AG08396 (cell line): Measurements from ENCODE around the gene MYLK4.

Experiments used
- DNase-seq: peaks from one replicate; pipeline ENCODE4 v3.0.0; 2012; ENCODE audit warnings: low spot score, mixed read lengths

The MYLK4 gene

DNA sequence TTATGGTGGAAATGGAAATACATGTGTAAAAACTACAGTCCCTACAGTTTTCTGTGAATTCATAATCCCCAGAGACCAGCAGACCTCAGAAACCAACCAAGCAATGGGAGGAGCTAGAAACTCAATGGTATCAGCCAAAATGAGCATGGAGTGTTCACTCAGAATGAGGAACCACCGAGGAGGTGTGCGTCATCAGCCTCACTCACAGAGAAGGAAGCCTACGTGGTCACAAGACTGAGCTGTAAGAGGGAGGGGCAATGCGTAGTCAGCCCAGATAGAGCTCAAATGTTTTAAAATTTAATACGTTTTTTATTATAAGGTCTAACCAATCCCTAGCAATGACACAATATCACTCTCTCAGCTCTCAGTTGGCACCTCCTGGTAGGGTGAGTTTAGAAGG lies 17.4 kb downstream of the MYLK4 start:
- DNase-seq, result no peak

- no peak for DNase-seq
Measured at GRCh38 chr6:2732503-2733089, 18.1 kb downstream of the MYLK4 start.

DNA sequence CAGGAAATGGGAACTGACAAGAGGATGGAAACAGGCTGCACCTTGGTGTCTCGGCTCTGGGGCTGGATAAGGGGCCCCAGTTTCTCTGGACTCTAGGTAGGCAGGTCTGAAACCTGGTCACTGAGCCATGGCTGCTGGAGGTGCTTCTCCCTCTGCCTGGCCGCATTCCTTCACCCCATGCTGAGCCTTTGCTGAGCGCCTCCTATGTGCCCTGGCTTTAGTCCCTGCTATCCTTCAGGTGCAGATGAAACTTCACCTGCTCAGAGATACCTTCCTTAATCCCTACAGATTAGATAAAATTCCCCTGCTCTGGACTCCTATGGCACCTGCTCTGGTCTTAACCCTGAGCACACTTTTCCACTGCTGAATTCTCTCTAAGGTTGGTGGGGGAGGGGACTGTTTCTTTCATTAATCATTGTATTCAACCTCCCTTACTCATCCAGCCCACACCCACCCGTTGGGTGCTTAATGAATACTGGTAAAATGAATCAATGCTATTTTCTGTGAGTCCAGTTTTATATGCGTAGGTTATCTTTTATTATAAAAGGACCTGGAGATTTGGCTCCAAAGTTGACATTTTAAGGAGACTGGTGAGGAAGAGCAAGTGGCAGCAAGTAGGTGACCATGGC lies 19.3 kb downstream of the MYLK4 start:
- DNase-seq, result no peak

DNA sequence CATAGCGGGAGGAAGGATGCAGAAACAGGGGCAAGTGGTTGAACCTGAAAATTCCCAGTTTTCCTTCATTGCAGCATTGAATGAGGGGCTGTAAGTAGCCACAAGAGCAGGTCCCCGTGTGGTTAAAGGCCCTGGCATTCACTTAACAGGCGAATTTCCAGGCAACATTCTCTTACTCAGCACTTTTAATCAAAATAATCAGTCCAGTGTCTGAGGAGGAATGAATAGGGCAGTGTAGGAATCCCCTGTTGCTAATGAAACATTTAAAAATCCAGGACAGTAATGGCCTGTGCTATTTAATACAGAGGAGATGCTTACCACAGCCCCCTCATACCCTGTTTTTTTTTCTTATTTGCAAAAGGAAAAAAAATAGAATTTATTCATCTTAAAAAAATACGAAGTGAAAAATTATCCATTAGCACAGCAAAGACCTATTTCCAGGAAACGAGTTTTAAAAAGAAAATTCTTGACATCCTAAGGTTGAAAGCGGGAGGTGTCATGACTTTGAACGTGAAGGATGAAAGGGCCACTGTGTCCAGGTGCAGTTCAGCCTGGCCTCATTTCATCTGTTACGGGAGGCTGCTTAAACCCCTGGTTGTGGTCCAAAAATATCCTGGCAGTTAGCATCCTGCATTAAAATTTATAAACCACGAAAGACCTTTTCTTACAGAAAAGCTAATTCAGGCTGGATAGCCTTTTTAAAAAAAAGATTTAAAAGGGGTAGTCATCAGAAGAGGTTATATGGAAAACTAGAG lies 20.2 kb downstream of the MYLK4 start:
- DNase-seq, result no peak

GRCh38 chr6:2729921-2730320 lies 20.8 kb downstream of the MYLK4 start:
- DNase-seq, result no peak

- DNase-seq, result no peak
Measured at GRCh38 chr6:2725999-2726567, 24.6 kb downstream of the MYLK4 start.

DNA sequence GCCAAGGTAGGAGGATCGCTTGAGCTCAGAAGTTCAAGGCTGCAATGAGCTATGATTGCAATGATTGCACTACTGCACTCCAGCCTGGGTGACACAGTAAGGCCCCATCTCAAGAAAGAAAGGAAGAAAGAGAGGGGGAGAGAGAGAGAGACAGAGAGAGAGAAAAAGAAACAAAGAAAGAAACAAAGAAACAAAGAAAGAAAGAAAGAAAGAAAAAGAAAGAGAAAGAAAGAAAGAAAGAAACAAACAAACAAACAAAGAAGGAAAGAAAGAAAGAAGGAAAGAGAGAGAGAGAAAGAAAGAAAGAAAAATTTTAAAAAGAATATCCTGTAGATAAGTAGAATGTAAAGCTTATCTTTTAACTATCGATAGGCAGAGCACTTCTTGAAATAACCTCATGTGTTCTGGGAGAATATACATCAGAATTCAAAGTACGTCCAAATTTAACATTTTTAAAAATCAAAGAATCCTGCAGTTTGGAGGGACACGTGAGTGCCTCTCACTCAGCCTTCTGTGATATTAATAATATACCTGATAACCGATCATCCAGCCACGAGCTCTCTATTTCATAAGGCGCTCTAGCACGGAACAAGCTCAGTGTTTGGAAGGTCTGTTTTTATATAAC lies 25.2 kb downstream of the MYLK4 start:
- no peak for DNase-seq

DNA sequence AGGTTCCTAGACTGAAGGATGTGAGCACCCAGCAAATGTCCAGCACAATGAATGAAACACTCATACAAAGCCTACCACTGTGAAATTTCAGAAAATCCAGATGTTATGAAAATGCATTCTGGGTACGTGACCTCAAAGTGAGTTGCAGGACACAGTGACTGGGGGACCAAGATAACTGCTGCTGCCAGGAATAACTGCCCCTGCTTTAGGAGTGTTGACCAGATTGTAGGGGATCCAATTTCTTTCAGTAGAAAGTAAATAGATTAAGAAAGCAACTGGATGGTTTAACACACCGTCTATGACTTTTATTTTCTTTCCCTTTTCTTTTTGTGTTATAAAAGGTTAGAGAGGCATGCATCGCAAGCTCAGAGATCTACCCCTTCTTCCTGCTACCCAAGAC lies 29.5 kb downstream of the MYLK4 start:
- no peak for DNase-seq

DNA sequence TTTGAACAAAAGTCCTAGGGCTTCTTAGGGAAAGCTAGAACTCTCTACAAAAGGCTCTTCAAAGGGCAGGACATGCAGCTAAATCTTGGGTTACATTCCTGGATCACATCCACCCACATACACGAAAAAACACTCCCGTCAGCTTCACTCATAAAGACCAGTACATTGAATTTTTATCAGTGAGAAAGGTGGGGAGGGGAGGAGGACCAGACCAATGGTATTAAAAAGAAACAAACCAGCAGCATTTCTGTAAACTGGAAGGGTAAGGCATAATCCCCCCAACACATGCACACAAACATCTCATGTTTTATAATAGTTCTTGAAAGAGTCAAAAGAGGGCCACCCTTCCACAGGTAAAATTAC lies 31.6 kb downstream of the MYLK4 start:
- DNase-seq, result no peak

DNA sequence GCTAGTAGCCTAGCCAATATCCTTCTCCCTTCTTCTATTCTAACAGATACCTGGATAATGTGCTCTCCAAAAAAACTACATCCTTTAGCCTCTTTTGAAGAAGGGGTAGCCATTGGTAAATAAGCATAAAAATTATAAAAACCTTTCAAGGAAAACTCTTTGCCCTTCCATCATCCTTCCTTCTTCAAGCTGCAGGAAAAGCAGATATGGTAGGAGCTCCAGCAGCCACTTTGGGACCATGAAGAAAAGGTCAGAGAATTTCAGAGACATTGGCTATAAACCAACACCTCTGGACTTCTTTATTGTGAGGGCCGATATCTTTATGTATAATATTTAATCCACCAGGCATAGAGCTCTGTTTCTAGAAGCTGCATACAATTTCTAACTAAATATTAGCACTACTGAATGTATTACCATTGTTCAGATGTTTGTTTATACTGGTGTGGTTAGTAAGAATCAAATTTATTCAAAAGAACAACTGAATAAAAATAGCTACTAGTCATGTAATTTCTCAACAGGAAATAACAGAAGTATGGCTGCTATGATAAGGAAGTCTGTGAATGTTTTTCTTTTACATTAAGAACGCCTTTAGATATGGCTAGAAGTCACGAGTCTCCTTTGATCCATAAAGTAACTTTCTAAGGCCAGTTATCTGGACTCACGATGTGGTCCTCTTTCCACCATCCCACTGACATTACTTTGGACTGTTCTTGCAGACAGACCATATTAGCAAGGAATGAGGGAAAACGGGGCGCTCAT lies 32.2 kb downstream of the MYLK4 start:
- DNase-seq, result no peak

DNA sequence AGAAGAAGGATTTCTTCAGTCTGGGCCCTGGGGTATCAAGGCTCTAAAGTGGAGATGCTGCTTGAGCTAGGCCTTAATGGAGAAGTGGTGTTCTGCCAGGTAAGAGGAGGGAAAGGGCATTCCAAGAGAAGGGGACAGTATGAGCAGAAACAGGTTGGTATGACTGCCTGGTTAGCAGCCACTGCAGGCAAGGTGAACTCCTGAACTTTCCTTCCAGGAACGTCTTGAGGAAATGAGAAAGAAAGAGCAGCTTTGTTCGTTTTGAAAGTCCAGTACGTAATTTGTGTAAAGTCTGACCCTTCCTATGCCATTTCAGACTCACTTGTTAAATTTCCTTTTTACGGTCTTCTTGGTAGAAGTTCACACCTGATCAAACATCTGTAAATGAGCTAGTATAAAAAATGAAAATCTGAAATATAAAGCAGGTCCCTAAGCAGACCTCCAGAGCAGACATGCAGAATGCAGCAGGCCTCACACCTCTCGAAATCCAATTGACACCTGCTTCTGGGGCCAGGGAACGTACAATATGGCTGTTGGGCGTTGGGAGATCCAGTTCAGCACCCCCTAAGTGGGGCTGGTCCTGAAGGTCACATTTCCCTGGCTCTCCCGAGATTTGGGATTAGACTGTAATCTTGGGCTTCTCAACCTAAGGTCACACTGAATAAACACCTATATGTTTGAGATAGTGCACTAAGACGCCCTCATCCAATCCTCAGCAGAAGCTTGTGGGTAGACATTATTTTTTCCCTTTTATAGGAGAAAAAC lies 33.6 kb downstream of the MYLK4 start:
- no peak for DNase-seq

DNA sequence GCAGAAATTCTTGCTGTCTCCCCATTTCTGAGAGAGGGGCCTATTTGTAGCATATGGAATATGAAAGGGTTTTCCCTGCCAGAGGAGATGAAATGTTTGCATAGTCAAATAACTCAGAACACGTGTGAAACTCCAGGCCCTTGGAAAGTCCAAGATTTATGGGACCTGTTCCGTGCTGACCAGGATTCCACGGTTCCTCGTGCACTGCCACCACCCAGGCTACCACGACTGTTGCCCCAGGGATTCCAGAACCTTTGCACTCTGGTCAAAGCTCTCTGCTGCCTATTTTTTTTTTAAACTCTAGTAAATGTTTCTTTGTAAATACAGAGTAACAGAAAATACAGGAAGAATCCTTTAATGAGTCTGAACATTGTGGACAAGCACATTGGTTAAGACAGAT lies 35.0 kb downstream of the MYLK4 start:
- DNase-seq, result no peak

DNA sequence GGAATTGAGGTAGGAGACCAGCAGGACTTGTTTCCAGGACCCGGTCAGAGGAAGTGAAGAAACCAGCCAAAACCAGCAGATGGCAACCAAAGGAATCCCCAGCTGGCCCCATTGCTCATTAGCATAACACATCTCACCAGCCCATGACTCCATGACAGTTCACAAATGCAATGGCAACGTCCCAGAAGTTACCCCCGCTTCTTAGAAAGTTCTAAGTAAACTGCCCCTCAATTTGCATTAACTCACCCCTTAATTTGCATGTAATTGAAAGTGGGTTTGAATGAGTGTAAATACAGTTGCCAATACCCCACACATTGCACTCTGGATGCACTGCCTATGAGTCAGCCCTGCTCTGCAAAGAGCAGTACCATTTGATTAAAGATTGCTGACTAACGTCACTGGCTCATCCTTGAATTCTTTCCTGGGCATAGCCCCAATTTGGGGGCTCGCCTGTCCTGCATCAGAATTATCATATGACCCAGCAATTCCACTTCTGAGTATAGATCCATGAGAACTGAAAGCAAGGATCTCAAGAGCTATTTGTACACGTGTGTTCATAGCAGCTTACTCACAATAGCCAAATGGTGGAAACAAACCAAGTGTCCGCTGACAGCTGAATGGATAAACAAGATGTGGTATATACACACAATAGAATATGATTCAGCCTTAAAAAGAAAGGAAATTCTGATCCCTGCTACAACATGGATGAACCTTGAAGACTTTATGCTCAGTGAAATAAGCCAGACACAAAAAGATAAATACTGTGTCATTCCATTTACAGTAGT lies 36.4 kb downstream of the MYLK4 start:
- DNase-seq, result peak; percentile 37

DNA sequence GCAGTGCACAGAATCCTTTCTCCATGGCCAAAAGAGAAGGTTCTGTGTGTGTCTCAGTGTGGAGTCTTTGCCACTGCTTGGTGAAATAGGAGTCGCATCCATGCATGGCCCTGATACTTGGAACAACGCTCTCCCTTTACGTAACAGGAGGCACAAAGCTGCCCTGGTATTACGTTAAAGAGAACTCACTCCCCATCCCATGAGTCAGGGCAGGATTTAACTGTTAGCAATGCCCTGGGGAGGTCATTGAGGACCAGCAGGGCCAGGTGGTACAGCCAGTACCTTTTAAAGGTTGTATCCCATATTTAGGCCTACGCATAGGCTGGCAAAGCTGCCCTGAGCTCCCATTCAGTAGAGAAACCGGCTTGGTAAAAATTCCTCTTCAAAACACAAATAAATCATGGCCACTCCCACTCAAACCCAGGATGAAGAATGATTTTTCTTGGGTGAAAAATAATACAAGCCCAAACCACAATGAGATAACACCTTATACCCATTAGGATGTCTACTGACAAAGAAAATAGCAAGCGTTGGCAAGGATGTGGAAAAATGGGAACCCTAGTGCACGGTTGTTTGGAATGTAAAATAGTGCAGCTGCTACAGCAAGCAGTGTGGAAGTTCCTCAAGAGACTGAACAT lies 37.1 kb downstream of the MYLK4 start:
- no peak for DNase-seq

GRCh38 chr6:2712102-2712501 lies 38.6 kb downstream of the MYLK4 start:
- no peak for DNase-seq

DNA sequence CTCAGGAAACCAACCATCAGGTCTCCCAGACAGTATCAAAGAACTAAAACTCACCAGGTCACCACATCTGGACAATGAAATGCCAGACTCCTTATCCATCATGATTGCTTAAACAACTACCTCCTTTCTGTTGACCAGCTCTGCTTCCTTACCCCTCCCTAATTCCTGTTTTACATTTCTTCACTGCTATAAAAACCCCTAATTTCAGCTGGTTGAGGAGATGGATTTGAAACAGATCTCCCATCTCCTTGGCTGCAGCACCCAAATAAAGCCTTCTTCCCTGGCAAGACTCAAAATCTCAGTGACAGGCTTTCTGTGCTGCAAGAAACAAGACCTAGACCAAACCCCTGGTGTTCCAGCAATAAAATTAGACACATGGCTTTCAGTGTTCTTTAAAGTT lies 40.3 kb downstream of the MYLK4 start:
- DNase-seq, result no peak

DNA sequence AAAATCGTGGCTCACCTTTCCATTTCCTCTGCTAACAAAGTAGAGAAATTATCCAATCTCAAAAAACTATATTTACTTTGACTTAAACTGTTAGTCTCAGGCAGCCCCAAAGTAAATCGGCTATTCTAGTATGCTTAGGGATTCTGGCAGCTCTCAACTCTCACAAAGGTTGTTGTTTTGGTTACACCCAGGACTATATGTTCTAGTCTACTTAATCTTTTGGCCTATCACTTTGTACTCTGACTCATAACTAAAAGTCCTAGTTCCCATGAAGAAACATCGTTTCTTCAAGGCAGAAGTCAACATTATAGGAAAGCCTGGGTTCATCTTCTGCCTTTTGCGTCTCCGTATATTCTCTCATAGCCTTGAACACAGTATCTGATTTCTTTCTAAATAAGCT lies 42.3 kb downstream of the MYLK4 start:
- no peak for DNase-seq

DNA sequence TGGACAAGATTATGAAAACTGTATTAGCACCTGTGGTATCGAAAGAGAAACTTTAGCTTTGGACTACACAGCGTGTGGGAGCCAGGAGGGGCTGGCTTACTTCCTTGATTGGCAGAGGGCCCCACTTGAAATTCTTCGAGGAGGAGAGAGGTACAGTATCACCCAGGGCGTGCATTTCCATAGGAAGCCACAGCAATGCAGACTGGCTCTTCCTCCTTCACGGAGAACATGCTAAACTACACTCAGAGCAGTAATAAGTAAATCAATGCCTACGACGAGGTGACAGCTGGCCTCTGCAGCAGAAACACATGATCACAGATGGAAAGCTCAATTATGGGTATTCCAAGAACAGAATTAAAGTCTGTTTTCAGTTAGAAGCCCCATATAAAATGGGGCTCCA lies 44.2 kb downstream of the MYLK4 start:
- DNase-seq, result no peak

GRCh38 chr6:2705256-2705655 lies 45.5 kb downstream of the MYLK4 start:
- no peak for DNase-seq

GRCh38 chr6:2697291-2697690 lies 53.4 kb downstream of the MYLK4 start:
- DNase-seq, result no peak
